Astrocyte (in vitro differentiated cells and primary cell): Measurements from ENCODE around the gene ORM1. TPM values are rescaled to one million over a fixed set of nuclear protein-coding genes. Genes with fewer than 3 reads are reported as not detected.

Source experiments
- DNase-seq: peaks from one replicate; pipeline ENCODE4 v3.0.0-alpha.2; 2010; ENCODE audit warnings: low read depth
- FAIRE-seq: peaks from 2 replicates; lab custom pipeline; 2011; peaks lifted over from hg19 to GRCh38; lab: Jason Lieb, UNC
- H2AFZ ChIP-seq: 2 replicates; pipeline ENCODE4 v1.6.0; 2012; ENCODE audit warnings: low read depth, low read length, inconsistent platforms
- H3K27ac ChIP-seq: 2 replicates; pipeline ENCODE4 v1.5.1; 2011; ENCODE audit warnings: low read depth, low read length, inconsistent platforms
- H3K27me3 ChIP-seq: 2 replicates; pipeline ENCODE4 v1.6.0; 2011; ENCODE audit warnings: low read length, inconsistent platforms; ENCODE audit not compliant: insufficient read depth
- H3K36me3 ChIP-seq: 2 replicates; pipeline ENCODE4 v1.5.1; 2011; ENCODE audit warnings: low read length, inconsistent platforms; ENCODE audit not compliant: insufficient read depth
- H3K4me1 ChIP-seq: 2 replicates; pipeline ENCODE4 v1.5.1; 2011; ENCODE audit warnings: low read length, inconsistent platforms; ENCODE audit not compliant: insufficient read depth
- H3K4me2 ChIP-seq: 2 replicates; pipeline ENCODE4 v1.6.0; 2012; ENCODE audit warnings: low read length, inconsistent platforms
- H3K4me3 ChIP-seq: 2 replicates; pipeline ENCODE4 v1.5.1; 2011; ENCODE audit warnings: low read depth, mild to moderate bottlenecking, low read length, inconsistent platforms; ENCODE audit not compliant: insufficient read depth
- H3K79me2 ChIP-seq: 2 replicates; pipeline ENCODE4 v1.6.0; 2012; ENCODE audit warnings: mild to moderate bottlenecking, low read length, inconsistent platforms; ENCODE audit not compliant: insufficient read depth
- H3K9ac ChIP-seq: 2 replicates; pipeline ENCODE4 v1.6.0; 2012; ENCODE audit warnings: mild to moderate bottlenecking, low read length, inconsistent platforms
- H3K9me3 ChIP-seq: 2 replicates; pipeline ENCODE4 v1.5.1; 2012; ENCODE audit warnings: low read depth, mild to moderate bottlenecking, low read length, inconsistent platforms; ENCODE audit not compliant: insufficient read depth
- H4K20me1 ChIP-seq: 2 replicates; pipeline ENCODE4 v1.6.0; 2012; ENCODE audit warnings: low read length, inconsistent platforms; ENCODE audit not compliant: insufficient read depth
- H3K27ac Mint-ChIP-seq: one replicate; pipeline ENCODE4 v1.8.0; 2021; ENCODE audit warnings: mild to moderate bottlenecking, mixed read lengths; ENCODE audit not compliant: unreplicated experiment
- H3K27me3 Mint-ChIP-seq: one replicate; pipeline ENCODE4 v1.8.0; 2021; ENCODE audit warnings: low read depth, mixed read lengths; ENCODE audit not compliant: unreplicated experiment
- H3K36me3 Mint-ChIP-seq: one replicate; pipeline ENCODE4 v1.8.0; 2021; ENCODE audit warnings: low read depth, mixed read lengths; ENCODE audit not compliant: unreplicated experiment
- H3K4me1 Mint-ChIP-seq: one replicate; pipeline ENCODE4 v1.8.0; 2021; ENCODE audit warnings: low read depth, mixed read lengths; ENCODE audit not compliant: unreplicated experiment
- H3K4me3 Mint-ChIP-seq: one replicate; pipeline ENCODE4 v1.8.0; 2021; ENCODE audit warnings: mild to moderate bottlenecking, moderate library complexity, mixed read lengths; ENCODE audit not compliant: unreplicated experiment
- H3K9me3 Mint-ChIP-seq: one replicate; pipeline ENCODE4 v1.8.0; 2021; ENCODE audit warnings: mild to moderate bottlenecking, mixed read lengths; ENCODE audit not compliant: unreplicated experiment
- EZH2 ChIP-seq: IDR thresholded peaks from 2 replicates; pipeline ENCODE4 v1.6.1; 2012; ENCODE audit warnings: mild to moderate bottlenecking, low read length, inconsistent platforms; ENCODE audit not compliant: insufficient read depth
- total RNA-seq: library from RNA; stranded (reverse); gene quantifications from 2 replicates; pipeline ENCODE4 v1.2.1, GENCODE V29; 2021
- TF ChIP-seq, protein P1 (sequence below): IDR thresholded peaks from 2 replicates; pipeline ENCODE4 v1.5.1; 2011; ENCODE audit warnings: low read depth, mild to moderate bottlenecking, inconsistent platforms, low read length, moderate library complexity; ENCODE audit not compliant: insufficient read depth

The ORM1 gene
- total RNA-seq, 1 donor from 2014 or later: not detected

DNA sequence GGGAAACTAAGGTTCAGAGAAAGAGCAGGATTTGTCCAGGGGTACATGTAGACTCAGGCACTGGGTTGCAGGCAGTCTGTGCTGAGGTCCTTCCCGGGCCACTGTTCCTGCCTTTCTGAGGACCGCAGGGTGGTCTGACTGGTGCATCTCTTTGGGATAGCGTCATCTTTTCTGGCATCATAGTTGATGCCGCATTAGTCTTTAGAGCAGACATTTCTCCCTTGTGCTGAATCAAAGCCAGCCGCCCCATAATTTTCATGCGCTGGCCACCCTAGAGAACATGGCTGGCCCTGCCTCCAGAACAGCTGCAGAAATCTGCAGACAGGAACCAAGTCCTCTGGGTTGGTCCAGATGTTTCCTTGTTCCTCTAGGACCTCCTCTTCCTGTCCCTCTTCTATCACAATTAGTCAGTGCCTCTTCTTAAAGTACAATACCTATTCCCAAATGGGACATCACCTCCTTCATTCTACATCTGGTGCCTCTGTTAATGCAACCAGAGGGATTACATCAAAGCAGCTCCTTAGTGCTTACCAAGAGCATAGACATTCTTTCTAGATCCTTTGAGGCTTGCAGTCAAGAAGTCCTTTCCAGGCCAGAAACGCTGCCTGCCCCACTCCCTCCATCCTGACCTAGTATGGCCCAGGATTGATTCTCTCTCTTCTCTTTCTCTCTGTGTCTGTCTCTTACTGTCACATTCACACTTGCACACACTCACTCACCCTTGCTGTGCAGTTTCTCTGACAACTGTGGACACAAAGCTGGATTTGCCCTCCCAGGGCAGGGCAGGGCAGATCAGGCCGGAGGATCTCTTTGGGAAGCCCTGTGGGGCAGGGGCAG is 42.0 kb upstream of the ORM1 start:
- no peak for FAIRE-seq
- Mint-ChIP-seq H3K27me3 (no peaks in the 10 kb centered on the region), H3K4me3 (peak overlapping the region; percentile 2), H3K36me3 (peaks cover 19% of the 10 kb centered on the region), H3K27ac (peak overlapping the region; percentile 79), H3K4me1 (peaks cover 57% of the 10 kb centered on the region), H3K9me3 (no peaks in the 10 kb centered on the region)
- TF ChIP-seq, protein P1, sequence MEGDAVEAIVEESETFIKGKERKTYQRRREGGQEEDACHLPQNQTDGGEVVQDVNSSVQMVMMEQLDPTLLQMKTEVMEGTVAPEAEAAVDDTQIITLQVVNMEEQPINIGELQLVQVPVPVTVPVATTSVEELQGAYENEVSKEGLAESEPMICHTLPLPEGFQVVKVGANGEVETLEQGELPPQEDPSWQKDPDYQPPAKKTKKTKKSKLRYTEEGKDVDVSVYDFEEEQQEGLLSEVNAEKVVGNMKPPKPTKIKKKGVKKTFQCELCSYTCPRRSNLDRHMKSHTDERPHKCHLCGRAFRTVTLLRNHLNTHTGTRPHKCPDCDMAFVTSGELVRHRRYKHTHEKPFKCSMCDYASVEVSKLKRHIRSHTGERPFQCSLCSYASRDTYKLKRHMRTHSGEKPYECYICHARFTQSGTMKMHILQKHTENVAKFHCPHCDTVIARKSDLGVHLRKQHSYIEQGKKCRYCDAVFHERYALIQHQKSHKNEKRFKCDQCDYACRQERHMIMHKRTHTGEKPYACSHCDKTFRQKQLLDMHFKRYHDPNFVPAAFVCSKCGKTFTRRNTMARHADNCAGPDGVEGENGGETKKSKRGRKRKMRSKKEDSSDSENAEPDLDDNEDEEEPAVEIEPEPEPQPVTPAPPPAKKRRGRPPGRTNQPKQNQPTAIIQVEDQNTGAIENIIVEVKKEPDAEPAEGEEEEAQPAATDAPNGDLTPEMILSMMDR: no peak
- TF ChIP-seq EZH2: no peak
- H2AFZ ChIP-seq: no peak overlapping the region
- no peak overlapping the region for H3K9ac ChIP-seq
- H3K4me2 ChIP-seq: no peak overlapping the region
- no peaks in the 10 kb centered on the region for H3K27me3 ChIP-seq
- no peaks in the 10 kb centered on the region for H3K9me3 ChIP-seq
- H3K4me1 ChIP-seq: peaks cover 66% of the 10 kb centered on the region
- peaks cover 4% of the 10 kb centered on the region for H3K36me3 ChIP-seq
- H4K20me1 ChIP-seq: no peaks in the 10 kb centered on the region
- H3K4me3 ChIP-seq: no peak overlapping the region
- no peaks in the 10 kb centered on the region for H3K79me2 ChIP-seq
- no peak for DNase-seq
- no peak overlapping the region for H3K27ac ChIP-seq

DNA sequence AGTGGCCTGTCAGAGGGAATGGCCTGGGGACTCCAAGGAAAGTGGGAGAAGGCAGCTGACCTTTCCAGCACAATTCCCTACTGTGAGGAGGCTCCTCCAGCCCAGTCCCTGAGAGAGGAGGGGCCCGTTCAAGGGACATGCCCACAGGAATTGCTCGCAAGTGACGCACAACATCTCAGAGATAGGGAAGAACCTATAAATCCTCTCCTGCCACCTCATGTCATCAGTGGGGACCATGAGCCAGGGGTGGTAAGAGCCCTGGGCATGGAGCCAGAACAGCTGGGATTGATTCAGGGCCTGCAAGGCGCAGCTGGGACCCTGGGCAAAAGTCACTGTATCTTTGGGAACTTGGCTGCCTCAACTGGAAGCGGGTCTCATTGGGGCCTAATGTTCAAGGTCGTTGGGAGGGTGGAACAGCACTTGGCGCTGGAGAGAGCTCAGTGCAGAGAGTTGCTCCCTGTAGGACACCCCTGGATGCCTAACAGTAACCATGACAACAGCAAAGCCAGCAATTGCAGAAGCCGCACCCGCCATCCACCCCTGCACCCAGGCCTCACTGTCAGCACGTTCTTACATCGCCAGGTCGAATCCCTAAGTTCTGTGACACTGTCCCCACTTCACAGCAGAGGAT is 41.3 kb upstream of the ORM1 start:
- no peak overlapping the region for H3K4me3 ChIP-seq
- Mint-ChIP-seq H3K4me3 (no peak overlapping the region), H3K36me3 (peaks cover 21% of the 10 kb centered on the region), H3K27me3 (no peaks in the 10 kb centered on the region), H3K27ac (peak overlapping the region; percentile 79), H3K9me3 (no peaks in the 10 kb centered on the region), H3K4me1 (peaks cover 56% of the 10 kb centered on the region)
- H3K36me3 ChIP-seq: peaks cover under 1% of the 10 kb centered on the region
- no peaks in the 10 kb centered on the region for H3K27me3 ChIP-seq
- no peak overlapping the region for H3K27ac ChIP-seq
- DNase-seq (no peak), FAIRE-seq (no peak)
- H3K4me2 ChIP-seq: no peak overlapping the region
- H4K20me1 ChIP-seq: no peaks in the 10 kb centered on the region
- no peaks in the 10 kb centered on the region for H3K79me2 ChIP-seq
- no peak overlapping the region for H3K9ac ChIP-seq
- H2AFZ ChIP-seq: no peak overlapping the region
- no peak for TF ChIP-seq EZH2
- TF ChIP-seq, protein P1: no peak
- H3K9me3 ChIP-seq: no peaks in the 10 kb centered on the region
- peaks cover 67% of the 10 kb centered on the region for H3K4me1 ChIP-seq
